HepG2 (cell line): ENCODE measurements around the gene SGSM1. TPM values are rescaled to one million over a fixed set of nuclear protein-coding genes. Genes with fewer than 3 reads are reported as not detected.

Source experiments
- ADNP ChIP-seq: sonication (generic); formaldehyde crosslinking; IDR thresholded peaks from 2 replicates; pipeline ENCODE4 v1.4.0; 2020; ENCODE audit warnings: missing genetic modification reagents
- ATF3 ChIP-seq: sonication (generic); formaldehyde crosslinking; IDR thresholded peaks from 2 replicates; pipeline ENCODE4 v1.4.0; 2020; ENCODE audit warnings: missing genetic modification reagents
- CCAR2 ChIP-seq: fragments of 200-400 bp; formaldehyde crosslinking; optimal IDR thresholded peaks from 2 replicates; pipeline ENCODE3; 2018; ENCODE audit warnings: low read depth, mild to moderate bottlenecking, low read length, moderate library complexity
- FOXM1 ChIP-seq: sonication (generic); formaldehyde crosslinking; IDR thresholded peaks from 2 replicates; pipeline ENCODE4 v1.5.0; 2020; ENCODE audit warnings: missing genetic modification reagents
- HNRNPUL1 ChIP-seq: fragments of 200-400 bp; formaldehyde crosslinking; IDR thresholded peaks from 2 replicates; pipeline ENCODE4 v1.6.1; 2017; ENCODE audit warnings: low read depth, mild to moderate bottlenecking, low read length, moderate library complexity
- HOXA3 ChIP-seq: sonication (generic); formaldehyde crosslinking; IDR thresholded peaks from 2 replicates; pipeline ENCODE4 v1.5.0; 2020; ENCODE audit warnings: missing genetic modification reagents
- ISX ChIP-seq: sonication (generic); formaldehyde crosslinking; conservative IDR thresholded peaks from 2 replicates; pipeline ENCODE4 v1.5.0; 2020; ENCODE audit warnings: missing genetic modification reagents
- KDM1A ChIP-seq: IDR thresholded peaks from 2 replicates; pipeline ENCODE4 v1.6.1; 2016; ENCODE audit warnings: missing compliant biosample characterization
- KLF16 ChIP-seq, 2 experiments: sonication (generic) in 1 of 2; formaldehyde crosslinking in 1 of 2; IDR thresholded peaks; 2 replicates each; pipeline versions ENCODE4 v1.6.1 to v1.8.0; 2016 to 2023; ENCODE audit warnings: missing genetic modification reagents in 2 of 2, missing compliant biosample characterization in 1 of 2
- NFYC ChIP-seq: IDR thresholded peaks from 2 replicates; pipeline ENCODE4 v1.6.1; 2016; ENCODE audit warnings: missing genetic modification reagents, missing compliant biosample characterization
- RAD21 ChIP-seq: fragments of 450-650 bp; formaldehyde crosslinking; IDR thresholded peaks from 2 replicates; pipeline ENCODE4 v1.5.0; 2020; ENCODE audit warnings: mild to moderate bottlenecking
- REXO4 ChIP-seq: sonication (generic); formaldehyde crosslinking; IDR thresholded peaks from 2 replicates; pipeline ENCODE4 v1.8.0; 2022; ENCODE audit warnings: missing genetic modification reagents, mild to moderate bottlenecking, borderline replicate concordance
- RXRB ChIP-seq: IDR thresholded peaks from 2 replicates; pipeline ENCODE4 v1.6.1; 2016; ENCODE audit warnings: borderline replicate concordance, missing genetic modification reagents, missing compliant biosample characterization
- SP1 ChIP-seq, 2 experiments: fragments of 450-650 bp in 1 of 2; sonication (generic) in 1 of 2; formaldehyde crosslinking in 1 of 2; IDR thresholded peaks; 2 replicates each; pipeline versions ENCODE4 v1.4.0 to v1.6.1; 2016 to 2020; ENCODE audit warnings: missing genetic modification reagents in 1 of 2
- SP5 ChIP-seq: IDR thresholded peaks from 2 replicates; pipeline ENCODE4 v1.6.1; 2016; ENCODE audit warnings: low read depth, borderline replicate concordance
- SRY ChIP-seq: sonication (generic); formaldehyde crosslinking; IDR thresholded peaks from 2 replicates; pipeline ENCODE4 v1.8.0; 2022; ENCODE audit warnings: mild to moderate bottlenecking, missing genetic modification reagents
- TAF1 ChIP-seq: sonication (generic); formaldehyde crosslinking; IDR thresholded peaks from 2 replicates; pipeline ENCODE4 v1.4.0; 2020; ENCODE audit warnings: missing genetic modification reagents
- TCF7 ChIP-seq: sonication (generic); IDR thresholded peaks from 2 replicates; pipeline ENCODE4 v1.6.1; 2016; ENCODE audit warnings: antibody characterized with exemption, low read depth
- WIZ ChIP-seq: sonication (generic); formaldehyde crosslinking; IDR thresholded peaks from 2 replicates; pipeline ENCODE4 v1.5.1; 2020; ENCODE audit warnings: mild to moderate bottlenecking, missing genetic modification reagents
- ZMAT3 ChIP-seq: sonication (generic); formaldehyde crosslinking; conservative IDR thresholded peaks from 2 replicates; pipeline ENCODE4 v1.7.0; 2021; ENCODE audit warnings: missing genetic modification reagents
- ZNF101 ChIP-seq: sonication (generic); formaldehyde crosslinking; IDR thresholded peaks from 2 replicates; pipeline ENCODE4 v1.4.0; 2020; ENCODE audit warnings: mild to moderate bottlenecking, low read depth, missing genetic modification reagents, borderline replicate concordance
- ZNF260 ChIP-seq: sonication (generic); formaldehyde crosslinking; IDR thresholded peaks from 2 replicates; pipeline ENCODE4 v1.4.0; 2020; ENCODE audit warnings: missing genetic modification reagents, low read depth, mild to moderate bottlenecking, borderline replicate concordance
- ZNF614 ChIP-seq: IDR thresholded peaks from 2 replicates; pipeline ENCODE4 v1.6.1; 2018; ENCODE audit warnings: missing biosample characterization, missing genetic modification reagents, inconsistent platforms, borderline replicate concordance
- ZNF703 ChIP-seq: sonication (generic); formaldehyde crosslinking; IDR thresholded peaks from 2 replicates; pipeline ENCODE4 v1.5.1; 2020; ENCODE audit warnings: missing genetic modification reagents, mild to moderate bottlenecking, moderate library complexity, borderline replicate concordance
- polyA plus RNA-seq, 8 experiments: library from polyadenylated mRNA; depleted of rRNA in 3 of 8; stranded (reverse) in 7 of 8; unstranded in 1 of 8; fragments of >200 nt; fragmentation: Illumina TruSeq in 4 of 8; extraction: Trizol in 4 of 8; gene quantifications; 2 replicates each; pipeline versions ENCODE4 v1.2.1 to v1.2.3, GENCODE V29; 2011 to 2016; ENCODE audit warnings: low read depth in 4 of 8, missing spikeins in 1 of 8, mixed read lengths in 1 of 8; ENCODE audit not compliant: insufficient read depth in 1 of 8
- total RNA-seq, 5 experiments: library from RNA; depleted of rRNA; stranded (reverse); fragments of >200 nt; fragmentation: Illumina TruSeq; extraction: Trizol; gene quantifications; 2 replicates each; pipeline ENCODE4 v1.2.3, GENCODE V29; 2016; ENCODE audit warnings: low read depth in 1 of 5
- TF ChIP-seq, protein P1 (sequence below): sonication (generic); formaldehyde crosslinking; conservative IDR thresholded peaks from 2 replicates; pipeline ENCODE4 v1.8.1; 2023; ENCODE audit warnings: missing genetic modification reagents
- TF ChIP-seq, protein P2 (sequence below): sonication (generic); formaldehyde crosslinking; IDR thresholded peaks from 2 replicates; pipeline ENCODE4; 2020; ENCODE audit warnings: missing genetic modification reagents, mild to moderate bottlenecking, borderline replicate concordance

Gene SGSM1
- total and polyA plus RNA-seq, 2 of the 13 experiments (the other 11 are each of a cell fraction or from before 2014, with no cell fraction given), result 0.07 TPM; not detected in 1

DNA sequence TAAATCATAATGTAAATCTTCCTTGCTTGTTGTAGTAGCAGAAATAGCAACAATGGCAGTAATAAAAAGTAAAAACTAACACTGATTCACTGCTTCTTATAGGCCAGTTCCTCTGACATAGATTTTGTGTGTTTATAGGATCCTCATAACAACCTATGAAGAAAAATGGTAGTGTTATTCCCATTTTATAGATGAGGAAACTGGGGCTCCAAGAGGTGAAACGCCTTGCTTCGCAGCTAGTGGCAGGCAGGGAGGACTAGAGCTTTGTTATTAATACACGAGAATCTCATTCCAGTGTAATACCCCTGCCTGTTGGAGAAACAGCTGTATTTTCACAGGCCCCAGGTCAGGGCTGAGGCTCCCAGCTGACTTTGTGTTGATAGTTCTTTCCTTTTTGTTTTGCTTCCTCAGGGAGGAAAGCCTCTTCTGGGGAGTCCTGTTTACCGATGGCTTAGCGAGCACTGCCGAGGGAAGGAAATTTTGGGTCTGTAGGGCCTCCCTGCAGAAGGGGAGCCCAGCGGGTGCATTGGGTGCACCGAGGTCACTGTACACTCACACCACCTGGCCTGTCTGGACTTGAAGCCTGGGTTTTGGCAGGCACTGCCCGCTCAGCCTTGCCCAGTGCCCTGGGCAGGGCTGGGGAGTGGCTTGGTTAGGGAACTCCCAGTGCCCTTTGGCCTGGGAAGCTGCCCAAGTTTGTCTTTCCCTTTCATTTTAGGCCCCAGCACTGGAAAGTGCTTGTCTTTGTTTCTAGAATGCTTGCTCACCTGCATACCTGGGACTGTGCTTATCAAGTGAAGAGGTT lies 160.0 kb downstream of the SGSM1 start (continued):
- TF ChIP-seq ZMAT3 (CRISPR knock-in tag) (0 out of 2 replicates have a peak, but pooled peaks have one; percentile 43), ADNP (no peak), KDM1A (CRISPR knock-in tag) (no peak; the same call in 1 of the 2 replicates), ZNF260 (CRISPR knock-in tag) (no peak), ATF3 (CRISPR knock-in tag) (no peak), HNRNPUL1 (no peak), HOXA3 (0 out of 2 replicates have a peak, but pooled peaks have one; percentile 12), ZNF703 (no peak), ISX (CRISPR knock-in tag) (no peak), CCAR2 (no peak), TAF1 (CRISPR knock-in tag) (no peak), TCF7 (no peak), ZNF614 (0 out of 2 replicates have a peak, but pooled peaks have one; percentile 20), REXO4 (CRISPR knock-in tag) (no peak), RXRB (CRISPR knock-in tag) (peak; percentile 26; the same call in 1 of the 2 replicates), RAD21 (CRISPR knock-in tag) (no peak), SP1 (IDR thresholded peaks at IDR 0.05) (no peak), SP1 (CRISPR knock-in tag; IDR thresholded peaks at IDR 0.05) (no peak), NFYC (CRISPR knock-in tag) (no peak), KLF16 (CRISPR knock-in tag; IDR thresholded peaks at IDR 0.05) (no peak), SP5 (CRISPR knock-in tag) (no peak), WIZ (no peak), ZNF101 (no peak), SRY (CRISPR knock-in tag) (no peak), FOXM1 (no peak)
- TF ChIP-seq, protein P1, sequence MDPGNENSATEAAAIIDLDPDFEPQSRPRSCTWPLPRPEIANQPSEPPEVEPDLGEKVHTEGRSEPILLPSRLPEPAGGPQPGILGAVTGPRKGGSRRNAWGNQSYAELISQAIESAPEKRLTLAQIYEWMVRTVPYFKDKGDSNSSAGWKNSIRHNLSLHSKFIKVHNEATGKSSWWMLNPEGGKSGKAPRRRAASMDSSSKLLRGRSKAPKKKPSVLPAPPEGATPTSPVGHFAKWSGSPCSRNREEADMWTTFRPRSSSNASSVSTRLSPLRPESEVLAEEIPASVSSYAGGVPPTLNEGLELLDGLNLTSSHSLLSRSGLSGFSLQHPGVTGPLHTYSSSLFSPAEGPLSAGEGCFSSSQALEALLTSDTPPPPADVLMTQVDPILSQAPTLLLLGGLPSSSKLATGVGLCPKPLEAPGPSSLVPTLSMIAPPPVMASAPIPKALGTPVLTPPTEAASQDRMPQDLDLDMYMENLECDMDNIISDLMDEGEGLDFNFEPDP (CRISPR knock-in tag), result no peak
- TF ChIP-seq, protein P2, sequence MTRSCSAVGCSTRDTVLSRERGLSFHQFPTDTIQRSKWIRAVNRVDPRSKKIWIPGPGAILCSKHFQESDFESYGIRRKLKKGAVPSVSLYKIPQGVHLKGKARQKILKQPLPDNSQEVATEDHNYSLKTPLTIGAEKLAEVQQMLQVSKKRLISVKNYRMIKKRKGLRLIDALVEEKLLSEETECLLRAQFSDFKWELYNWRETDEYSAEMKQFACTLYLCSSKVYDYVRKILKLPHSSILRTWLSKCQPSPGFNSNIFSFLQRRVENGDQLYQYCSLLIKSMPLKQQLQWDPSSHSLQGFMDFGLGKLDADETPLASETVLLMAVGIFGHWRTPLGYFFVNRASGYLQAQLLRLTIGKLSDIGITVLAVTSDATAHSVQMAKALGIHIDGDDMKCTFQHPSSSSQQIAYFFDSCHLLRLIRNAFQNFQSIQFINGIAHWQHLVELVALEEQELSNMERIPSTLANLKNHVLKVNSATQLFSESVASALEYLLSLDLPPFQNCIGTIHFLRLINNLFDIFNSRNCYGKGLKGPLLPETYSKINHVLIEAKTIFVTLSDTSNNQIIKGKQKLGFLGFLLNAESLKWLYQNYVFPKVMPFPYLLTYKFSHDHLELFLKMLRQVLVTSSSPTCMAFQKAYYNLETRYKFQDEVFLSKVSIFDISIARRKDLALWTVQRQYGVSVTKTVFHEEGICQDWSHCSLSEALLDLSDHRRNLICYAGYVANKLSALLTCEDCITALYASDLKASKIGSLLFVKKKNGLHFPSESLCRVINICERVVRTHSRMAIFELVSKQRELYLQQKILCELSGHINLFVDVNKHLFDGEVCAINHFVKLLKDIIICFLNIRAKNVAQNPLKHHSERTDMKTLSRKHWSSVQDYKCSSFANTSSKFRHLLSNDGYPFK, result peak; percentile 31; the same call in 1 of the 2 replicates
